ENCODE data around the gene MFAP2. TPM values are rescaled to one million over a fixed set of nuclear protein-coding genes. Genes with fewer than 3 reads are reported as not detected.

Gene MFAP2
- total RNA-seq, 1 experiment from 2014 or later = 152 TPM

GRCh38 chr1:16979475-16980327, 719 bp downstream of the MFAP2 start:
- Histone ChIP-seq H3K9ac (ENCODE audit: extremely low read depth, insufficient read length, low read length) (peak overlapping the region; percentile 52), H3K9me3 (ENCODE audit: control insufficient read depth, low read depth, low read length) (no peaks in the 10 kb centered on the region), H3K79me1 (ENCODE audit: insufficient read depth, low read depth, low read length, poor library complexity, severe bottlenecking) (no peaks in the 10 kb centered on the region), H3K4me1 (ENCODE audit: insufficient read depth, low read length) (no peaks in the 10 kb centered on the region; the same call in 1 of the 2 replicates), H3K56ac (ENCODE audit: insufficient read length, low read depth, low read length) (no peak overlapping the region), H4K5ac (ENCODE audit: insufficient read length, low read depth, low read length) (no peak overlapping the region), H3T11ph (ENCODE audit: low read length) (no peak overlapping the region), H2AK5ac (ENCODE audit: insufficient read length, low read length) (no peak overlapping the region), H3K23ac (ENCODE audit: insufficient read length, low read depth, low read length) (no peak overlapping the region), H3K27ac (ENCODE audit: insufficient read length, low read depth, low read length) (no peak overlapping the region), H3K4me2 (ENCODE audit: insufficient read depth, insufficient read length, low read length) (peak overlapping the region; percentile 67), H3K27me3 (ENCODE audit: insufficient read depth, low read length) (no peaks in the 10 kb centered on the region), H2BK15ac (ENCODE audit: low read depth, low read length) (no peak overlapping the region), H4K91ac (ENCODE audit: insufficient read length, low read depth, low read length) (no peak overlapping the region), H3K79me2 (ENCODE audit: insufficient read depth, low read length) (no peaks in the 10 kb centered on the region; the same call in 1 of the 2 replicates), H2BK120ac (ENCODE audit: low read depth, low read length, poor library complexity, severe bottlenecking) (no peak overlapping the region), H2BK5ac (ENCODE audit: insufficient read length, low read length) (no peak overlapping the region), H3K18ac (ENCODE audit: insufficient read length, low read depth, low read length) (no peak overlapping the region), H3K23me2 (ENCODE audit: insufficient read length, low read depth, low read length, poor library complexity, severe bottlenecking) (peaks cover 11% of the 10 kb centered on the region), H2AFZ (ENCODE audit: low read length) (no peak overlapping the region), H2BK20ac (ENCODE audit: low read depth, low read length, poor library complexity, severe bottlenecking) (no peak overlapping the region), H2BK12ac (ENCODE audit: insufficient read length, low read depth, low read length) (no peak overlapping the region), H4K8ac (replicated peaks; ENCODE audit: insufficient read length, low read depth, low read length) (no peak overlapping the region), H4K20me1 (ENCODE audit: control insufficient read depth, insufficient read depth, insufficient read length) (no peaks in the 10 kb centered on the region), H3K14ac (ENCODE audit: insufficient read depth, low read length) (peak overlapping the region; percentile 41; the same call in 1 of the 2 replicates), H3K4ac (ENCODE audit: low read depth, low read length) (no peak overlapping the region)
- peaks cover 9% of the 10 kb centered on the region for H3K27me3 Mint-ChIP-seq (ENCODE audit: low read depth)
- peak overlapping the region in 1 of 3 experiments; percentile 72; a peak in 2 of 7 replicates for H3K27ac Mint-ChIP-seq
- no CpG with 5 or more reads among the region's 44 CpGs for WGBS (ENCODE audit: extremely low coverage, insufficient read length, low lambda C conversion rate)
- peak overlapping the region; percentile 80 to 82 for H3K4me3 Mint-ChIP-seq
- H3K36me3 Mint-ChIP-seq (ENCODE audit: insufficient read depth in 1 of 3, low read depth in 3 of 3) = peaks cover 8 to 34% (median 26%) of the 10 kb centered on the region in 3 experiments
- H3K9me3 Mint-ChIP-seq = no peaks in the 10 kb centered on the region
- H3K4me1 Mint-ChIP-seq = peaks cover 27 to 47% of the 10 kb centered on the region in 2 experiments
- no peak for TF ChIP-seq CTCF (conservative IDR thresholded peaks at IDR 0.05)
- DNase-seq = no peak

Data from H9 (cell line).